UCSD-AML1 (cell line): ENCODE measurements around the gene P2RY8.
"Not testable (repeated sequence)": the region's sequence is repeated elsewhere in the genome, so short reads cannot be mapped to it uniquely, and the experiment has no call there.

Experiments
- DNase-seq: peaks from one replicate; lab custom pipeline; 2025; ENCODE audit not compliant: unreplicated experiment; lab: John Stamatoyannopoulos, UW

The P2RY8 gene

GRCh38 chrX:1447969-1448572 lies 88.9 kb downstream of the P2RY8 start:
- not testable (repeated sequence) for DNase-seq

GRCh38 chrX:1446984-1447968 lies 89.7 kb downstream of the P2RY8 start:
- not testable (repeated sequence) for DNase-seq

GRCh38 chrX:1444561-1445500 lies 92.2 kb downstream of the P2RY8 start:
- DNase-seq: no peak

- DNase-seq: no peak
These were observed 93.4 kb downstream of the P2RY8 start for GRCh38 chrX:1443496-1444075.

- DNase-seq: no peak
These were observed 94.1 kb downstream of the P2RY8 start for GRCh38 chrX:1442724-1443367.

- no peak for DNase-seq
These were observed 94.8 kb downstream of the P2RY8 start for GRCh38 chrX:1442016-1442665.

- DNase-seq: no peak
These were observed 96.5 kb downstream of the P2RY8 start for GRCh38 chrX:1440506-1440905.

- no peak for DNase-seq
These were observed 101.6 kb downstream of the P2RY8 start for GRCh38 chrX:1435241-1435895.

- DNase-seq: no peak
These were observed 102.1 kb downstream of the P2RY8 start for GRCh38 chrX:1434871-1435240.

GRCh38 chrX:1433646-1434357 lies 103.2 kb downstream of the P2RY8 start:
- no peak for DNase-seq

- DNase-seq: no peak
These were observed 106.5 kb downstream of the P2RY8 start for GRCh38 chrX:1430451-1430850.

GRCh38 chrX:1427756-1428155 lies 109.2 kb downstream of the P2RY8 start:
- DNase-seq: no peak

GRCh38 chrX:1426321-1426720 lies 110.7 kb downstream of the P2RY8 start:
- DNase-seq: not testable (repeated sequence)

GRCh38 chrX:1425381-1425780 lies 111.6 kb downstream of the P2RY8 start:
- DNase-seq: no peak

- no peak for DNase-seq
These were observed 112.7 kb downstream of the P2RY8 start for GRCh38 chrX:1424147-1424851.

- no peak for DNase-seq
These were observed 113.8 kb downstream of the P2RY8 start for GRCh38 chrX:1423215-1423614.

GRCh38 chrX:1422135-1422465 lies 114.9 kb downstream of the P2RY8 start:
- no peak for DNase-seq

GRCh38 chrX:1421433-1422134 lies 115.4 kb downstream of the P2RY8 start:
- no peak for DNase-seq
